ENCODE results near the gene HBG1. TPM values are rescaled to one million over a fixed set of nuclear protein-coding genes. Genes with fewer than 3 reads are reported as not detected.
A peak's percentile ranks its signal among the peaks of the same experiment; 100 is the strongest.

HBG1 gene
- total and polyA plus RNA-seq, 2 of the 4 experiments (the other 2 are of a cell fraction), result not detected

DNA sequence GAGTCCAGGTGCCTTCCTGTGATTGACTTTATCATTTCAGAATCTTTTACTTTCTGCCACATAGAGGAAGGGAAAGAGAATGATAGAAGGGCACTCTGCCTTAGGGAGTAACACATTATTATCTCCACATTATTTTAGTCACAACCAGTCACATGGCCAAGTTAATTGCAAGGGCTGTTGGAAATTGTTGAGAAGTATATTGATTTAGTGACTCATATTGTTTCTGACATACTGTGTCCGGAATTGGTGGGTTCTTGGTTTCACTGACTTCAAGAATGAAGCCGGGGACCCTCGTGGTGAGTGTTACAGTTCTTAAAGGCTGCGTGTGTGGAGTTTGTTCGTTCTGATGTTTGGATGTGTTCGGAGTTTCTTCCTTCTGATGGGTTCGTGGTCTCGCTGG lies 43.4 kb upstream of the HBG1 start:
- Histone ChIP-seq H3K9me3 (ENCODE audit: control insufficient read depth, insufficient read depth, low read length) (no peaks in the 10 kb centered on the region), H3K4me3 (ENCODE audit: insufficient read depth, low read depth, low read length) (no peak overlapping the region), H2AK9ac (replicated peaks; ENCODE audit: low read depth, low read length, poor library complexity) (no peak overlapping the region), H3K4me1 (ENCODE audit: control insufficient read depth, insufficient read depth, low read length) (peaks cover 13% of the 10 kb centered on the region; the same call in 1 of the 2 replicates), H3K79me1 (ENCODE audit: low read depth in 1 of 2, low read length in 2 of 2) (no peaks in the 10 kb centered on the region), H3K9ac (ENCODE audit: low read depth, low read length) (no peak overlapping the region), H3K4ac (ENCODE audit: low read depth, low read length) (peak overlapping the region; percentile 88), H2BK120ac (ENCODE audit: low read depth, low read length) (peak overlapping the region; percentile 97), H3K14ac (replicated peaks; ENCODE audit: low read depth, low read length) (peak overlapping the region; percentile 50), H4K91ac (ENCODE audit: insufficient read depth, low read depth, low read length) (peak overlapping the region; percentile 69), H4K20me1 (ENCODE audit: insufficient read depth, low read length) (no peaks in the 10 kb centered on the region), H2AFZ (replicated peaks; ENCODE audit: low read length, poor library complexity) (no peak overlapping the region), H3K36me3 (ENCODE audit: control insufficient read depth, insufficient read depth, low read length) (no peaks in the 10 kb centered on the region), H3K4me2 (ENCODE audit: low read depth, low read length) (no peak overlapping the region), H4K5ac (ENCODE audit: low read depth, low read length) (peak overlapping the region; percentile 84; the same call in 1 of the 2 replicates), H2BK5ac (ENCODE audit: low read depth, low read length, poor library complexity, severe bottlenecking) (peak overlapping the region; percentile 99), H3K27me3 (ENCODE audit: control insufficient read depth, insufficient read depth, low read length) (no peaks in the 10 kb centered on the region), H4K8ac (ENCODE audit: low read depth in 2 of 2, low read length in 2 of 2) (peak overlapping the region; percentile 55 to 68; a peak in 3 of 4 replicates), H3K56ac (ENCODE audit: extremely low read depth, insufficient read depth, low read length) (no peak overlapping the region), H2AK5ac (ENCODE audit: low read depth, low read length) (peak overlapping the region; percentile 18; the same call in 1 of the 2 replicates), H2BK15ac (ENCODE audit: low read depth, low read length) (peak overlapping the region; percentile 97; the same call in 2 of the 3 replicates), H2BK20ac (ENCODE audit: low read depth, low read length) (peak overlapping the region; percentile 88), H3K9me1 (ENCODE audit: insufficient read depth, low read length) (no peaks in the 10 kb centered on the region; the same call in 1 of the 2 replicates), H3K23ac (ENCODE audit: low read depth, low read length) (0 out of 2 replicates have a peak overlapping the region, but pooled peaks have one; percentile 8), H3K27ac (ENCODE audit: insufficient read depth, low read length) (no peak overlapping the region), H3K18ac (ENCODE audit: low read depth, low read length) (peak overlapping the region; percentile 88; the same call in 1 of the 2 replicates)
- ATAC-seq (ENCODE audit: low read depth) (no peak), DNase-seq (peak; percentile 28)
- BruUV-seq (replicated peaks), result no TSS peak
- dilution Hi-C loops (cut with HindIII; ENCODE audit: low sequenced_read_pairs, unreplicated experiment), result no loop called here
- ChIA-PET POLR2A (ENCODE audit: unreplicated experiment) (interaction anchor here (0.5 kb wide), 1 partner anchor 140 kb away, joined by 3 read pairs; no protein-coding TSS in a partner anchor), CTCF (interaction anchor here (0.6 kb wide), 1 partner anchor 55 kb away, joined by 4 read pairs; no protein-coding TSS in a partner anchor)
- TF ChIP-seq MAFK (IDR thresholded peaks at IDR 0.05; ENCODE audit: low read depth, low read length) (no peak), POLR2A (IDR thresholded peaks at IDR 0.05; ENCODE audit: low read depth, low read length) (no peak)
- TF ChIP-seq, protein P1, sequence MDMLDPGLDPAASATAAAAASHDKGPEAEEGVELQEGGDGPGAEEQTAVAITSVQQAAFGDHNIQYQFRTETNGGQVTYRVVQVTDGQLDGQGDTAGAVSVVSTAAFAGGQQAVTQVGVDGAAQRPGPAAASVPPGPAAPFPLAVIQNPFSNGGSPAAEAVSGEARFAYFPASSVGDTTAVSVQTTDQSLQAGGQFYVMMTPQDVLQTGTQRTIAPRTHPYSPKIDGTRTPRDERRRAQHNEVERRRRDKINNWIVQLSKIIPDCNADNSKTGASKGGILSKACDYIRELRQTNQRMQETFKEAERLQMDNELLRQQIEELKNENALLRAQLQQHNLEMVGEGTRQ (IDR thresholded peaks at IDR 0.05; ENCODE audit: low read depth, low read length), result peak; percentile 41; the same call in 1 of the 2 replicates
- WGBS, 2 experiments (ENCODE audit: extremely low coverage in 2 of 2, insufficient read length in 1 of 2), result 93% methylated on average over 6 of the region's 8 CpGs; no CpG with 5 or more reads in 1 of the 2 experiments
- in situ Hi-C loops (cut with MboI; ENCODE audit: low sequenced_read_pairs), result no loop called here
- intact Hi-C loops (cut with micrococcal nuclease), result no loop called here
